Upper lobe of left lung (tissue), 6 donors: ENCODE measurements around the gene DMD. TPM values are rescaled to one million over a fixed set of nuclear protein-coding genes. Genes with fewer than 3 reads are reported as not detected.

Experiments used
- ATAC-seq, 2 donors: fragments of 200-7000 bp; cut with Tn5 transposase; one replicate each; pipeline ENCODE4 v1.9.1; 2022; ENCODE audit warnings: mild to moderate bottlenecking in 2 of 2, moderate library complexity in 2 of 2; ENCODE audit not compliant: low FRiP score in 2 of 2
- DNase-seq, 2 donors: peaks; one replicate each; pipeline ENCODE4 v3.0.0-alpha.2; 2019 to 2020
- H3K27ac ChIP-seq, 4 donors: fragments of 200-600 bp; sonication (generic); one replicate each; pipeline ENCODE4 v1.5.1; 2016 to 2019
- H3K27me3 ChIP-seq, 4 donors: fragments of 200-600 bp; sonication (generic); one replicate each; pipeline ENCODE4 v1.5.1; 2017 to 2019
- H3K36me3 ChIP-seq, 4 donors: fragments of 200-600 bp; sonication (generic); one replicate each; pipeline ENCODE4 v1.5.1; 2016 to 2019
- H3K4me1 ChIP-seq, 4 donors: fragments of 200-600 bp; sonication (generic); one replicate each; pipeline ENCODE4 v1.5.1; 2018 to 2019
- H3K4me3 ChIP-seq, 4 donors: fragments of 200-600 bp; sonication (generic); one replicate each; pipeline ENCODE4 v1.5.1; 2017 to 2019; ENCODE audit warnings: mild to moderate bottlenecking in 2 of 4, moderate library complexity in 1 of 4
- H3K9me3 ChIP-seq, 4 donors: fragments of 200-600 bp; sonication (generic); one replicate each; pipeline ENCODE4 v1.5.1; 2018 to 2019
- CTCF ChIP-seq, 6 experiments: fragments of 450-650 bp in 4 of 6; fragments of 200-600 bp in 2 of 6; sonication (generic) in 2 of 6; IDR thresholded peaks; one replicate each; pipeline ENCODE4 v1.5.1; 2016 to 2019; ENCODE audit warnings: antibody characterized with exemption in 6 of 6
- EP300 ChIP-seq, 4 donors: sonication (generic); formaldehyde crosslinking; IDR thresholded peaks; one replicate each; pipeline ENCODE4 v1.5.1; 2017; ENCODE audit warnings: antibody characterized with exemption in 4 of 4, control low read depth in 2 of 4
- POLR2A ChIP-seq, 4 donors: fragments of 450-650 bp; IDR thresholded peaks; one replicate each; pipeline ENCODE4 v1.5.1; 2016 to 2017; ENCODE audit warnings: antibody characterized with exemption in 4 of 4, mild to moderate bottlenecking in 2 of 4
- POLR2AphosphoS5 ChIP-seq, 2 donors: sonication (generic); formaldehyde crosslinking; IDR thresholded peaks; one replicate each; pipeline ENCODE4 v1.5.1; 2017; ENCODE audit warnings: antibody characterized with exemption in 2 of 2
- WGBS, 2 donors: methylation state at CpG; one replicate each; pipeline ENCODE4 v1.1.5; 2017 to 2018; 5-methylcytosine and 5-hydroxymethylcytosine counted together
- total RNA-seq, 6 donors: library from RNA; depleted of rRNA in 4 of 6; stranded (reverse); fragments of >200 nt in 4 of 6; gene quantifications; one replicate each; pipeline versions ENCODE4 v1.1.0 to v1.2.1, GENCODE V29; 2016 to 2021
- donor health status: DM: no; HTN: no; CAD: no; lungs with moderate emphysema.
- donor health status: DM: no; HTN: yes; CAD: no; lungs with severe emphysema.

Gene DMD
- total RNA-seq, 6 donors from 2014 or later, result 12.5 to 37.0 (median 24.0) TPM

- no peaks in the 10 kb centered on the region for H3K36me3 ChIP-seq
- no peak for DNase-seq
- 68 to 80% methylated on average over 4 of the region's 4 CpGs for WGBS, 2 donors
- no peaks in the 10 kb centered on the region for H3K4me1 ChIP-seq
- H3K9me3 ChIP-seq, result no peaks in the 10 kb centered on the region
- TF ChIP-seq EP300 (IDR thresholded peaks at IDR 0.05) (no peak), CTCF (IDR thresholded peaks at IDR 0.05) (no peak), POLR2A (IDR thresholded peaks at IDR 0.05) (no peak), POLR2AphosphoS5 (IDR thresholded peaks at IDR 0.05) (no peak)
- H3K27ac ChIP-seq, result no peak overlapping the region
- no peak for ATAC-seq
- H3K27me3 ChIP-seq, result no peaks in the 10 kb centered on the region
- H3K4me3 ChIP-seq, result no peak overlapping the region
Measured at GRCh38 chrX:31665454-31665853, 1545.9 kb downstream of the DMD start.

- no peak overlapping the region for H3K4me3 ChIP-seq
- ATAC-seq, result no peak
- WGBS, 2 donors, result 66 to 72% methylated on average over 6 of the region's 6 CpGs
- no peaks in the 10 kb centered on the region for H3K9me3 ChIP-seq
- no peaks in the 10 kb centered on the region for H3K36me3 ChIP-seq
- DNase-seq, result no peak
- no peaks in the 10 kb centered on the region for H3K27me3 ChIP-seq
- no peak overlapping the region for H3K27ac ChIP-seq
- TF ChIP-seq POLR2AphosphoS5 (IDR thresholded peaks at IDR 0.05) (no peak), CTCF (IDR thresholded peaks at IDR 0.05) (no peak), EP300 (IDR thresholded peaks at IDR 0.05) (no peak), POLR2A (IDR thresholded peaks at IDR 0.05) (no peak)
- no peaks in the 10 kb centered on the region for H3K4me1 ChIP-seq
Measured at GRCh38 chrX:31663172-31663571, 1548.2 kb downstream of the DMD start.

- Histone ChIP-seq H3K36me3 (no peaks in the 10 kb centered on the region), H3K27ac (no peak overlapping the region), H3K9me3 (no peaks in the 10 kb centered on the region), H3K27me3 (no peaks in the 10 kb centered on the region), H3K4me1 (no peaks in the 10 kb centered on the region), H3K4me3 (no peak overlapping the region)
- TF ChIP-seq POLR2A (IDR thresholded peaks at IDR 0.05) (no peak), POLR2AphosphoS5 (IDR thresholded peaks at IDR 0.05) (no peak), EP300 (IDR thresholded peaks at IDR 0.05) (no peak), CTCF (IDR thresholded peaks at IDR 0.05) (no peak)
- DNase-seq (no peak), ATAC-seq (no peak)
- 55 to 59% methylated on average over 2 of the region's 2 CpGs for WGBS, 2 donors
Measured at GRCh38 chrX:31661280-31661810, 1550.0 kb downstream of the DMD start.

- H3K27me3 ChIP-seq, result no peaks in the 10 kb centered on the region
- no peak for ATAC-seq
- 3 to 7% methylated on average over 4 of the region's 4 CpGs for WGBS, 2 donors
- TF ChIP-seq CTCF (IDR thresholded peaks at IDR 0.05) (peak in 4 of 6 experiments; percentile 26 to 46 (median 32)), POLR2AphosphoS5 (IDR thresholded peaks at IDR 0.05) (no peak)
- no peak for DNase-seq
- no peaks in the 10 kb centered on the region for H3K4me1 ChIP-seq
- no peaks in the 10 kb centered on the region for H3K9me3 ChIP-seq
- no peaks in the 10 kb centered on the region for H3K36me3 ChIP-seq
- H3K4me3 ChIP-seq, result no peak overlapping the region
- H3K27ac ChIP-seq, result no peak overlapping the region
Measured at GRCh38 chrX:31658360-31658759, 1553.0 kb downstream of the DMD start.

GRCh38 chrX:31656013-31656412 is 1555.3 kb downstream of the DMD start:
- H3K4me1 ChIP-seq, result no peaks in the 10 kb centered on the region
- H3K4me3 ChIP-seq, result no peak overlapping the region
- H3K27ac ChIP-seq, result no peak overlapping the region
- ATAC-seq (no peak), DNase-seq (no peak)
- no peaks in the 10 kb centered on the region for H3K9me3 ChIP-seq
- TF ChIP-seq POLR2AphosphoS5 (IDR thresholded peaks at IDR 0.05) (no peak), CTCF (IDR thresholded peaks at IDR 0.05) (no peak), EP300 (IDR thresholded peaks at IDR 0.05) (no peak), POLR2A (IDR thresholded peaks at IDR 0.05) (no peak)
- no peaks in the 10 kb centered on the region for H3K27me3 ChIP-seq
- H3K36me3 ChIP-seq, result no peaks in the 10 kb centered on the region
